Thyroid gland (tissue), 4 donors: Measurements from ENCODE around the gene USP8.

Experiments used
- CTCF ChIP-seq, 6 experiments: fragments of 200-600 bp in 3 of 6; fragments of 450-650 bp in 3 of 6; sonication (generic) in 3 of 6; IDR thresholded peaks; one replicate each; pipeline ENCODE4 v1.5.1; 2016 to 2019; ENCODE audit warnings: antibody characterized with exemption in 6 of 6, mild to moderate bottlenecking in 2 of 6, inconsistent platforms in 1 of 6, moderate library complexity in 1 of 6
- POLR2A ChIP-seq, 2 donors: fragments of 450-650 bp; IDR thresholded peaks; one replicate each; pipeline ENCODE4 v1.6.1; 2017; ENCODE audit warnings: antibody characterized with exemption in 2 of 2, mild to moderate bottlenecking in 2 of 2, moderate library complexity in 1 of 2

GRCh38 chr15:50458348-50459112 is 34.3 kb downstream of the USP8 start:
- no peak for TF ChIP-seq CTCF (IDR thresholded peaks at IDR 0.05)
- no peak for TF ChIP-seq POLR2A (IDR thresholded peaks at IDR 0.05)
